HepG2 (cell line): Measurements from ENCODE around the gene TSPYL4. TPM values are rescaled to one million over a fixed set of nuclear protein-coding genes. Genes with fewer than 3 reads are reported as not detected.

Experiments used
- AFF4 ChIP-seq: sonication (generic); formaldehyde crosslinking; IDR thresholded peaks from 2 replicates; pipeline ENCODE4 v1.4.0; 2020; ENCODE audit warnings: missing genetic modification reagents
- ASH2L ChIP-seq: fragments of 300-600, 200-600 bp; sonication (generic); IDR thresholded peaks from 2 replicates; pipeline ENCODE4 v1.7.0; 2017; ENCODE audit warnings: low read depth, mild to moderate bottlenecking, moderate library complexity, mixed read lengths, low read length; ENCODE audit not compliant: insufficient read length
- CHCHD3 ChIP-seq: sonication (generic); formaldehyde crosslinking; IDR thresholded peaks from 2 replicates; pipeline ENCODE4 v1.8.0; 2022; ENCODE audit warnings: mild to moderate bottlenecking, missing genetic modification reagents, moderate library complexity
- DMTF1 ChIP-seq: sonication (generic); formaldehyde crosslinking; IDR thresholded peaks from 2 replicates; pipeline ENCODE4 v1.4.0; 2020; ENCODE audit warnings: mild to moderate bottlenecking, missing genetic modification reagents
- HCFC1 ChIP-seq: fragments of 150-350 bp; IDR thresholded peaks from 2 replicates; pipeline ENCODE4 v1.6.1; 2014; ENCODE audit warnings: low read depth, low read length
- HES4 ChIP-seq: sonication (generic); formaldehyde crosslinking; IDR thresholded peaks from 2 replicates; pipeline ENCODE4 v1.9.0; 2021; ENCODE audit warnings: mild to moderate bottlenecking, missing genetic modification reagents, borderline replicate concordance
- NONO ChIP-seq, 2 experiments: fragments of 450-650 bp in 1 of 2; sonication (generic) in 1 of 2; formaldehyde crosslinking in 1 of 2; IDR thresholded peaks in 1 of 2; conservative IDR thresholded peaks in 1 of 2; 2 replicates each; pipeline versions ENCODE4 v1.6.1 to v1.8.0; 2017 to 2022; ENCODE audit warnings: mild to moderate bottlenecking in 1 of 2, missing genetic modification reagents in 1 of 2, moderate library complexity in 1 of 2
- SIN3A ChIP-seq: IDR thresholded peaks from 2 replicates; pipeline ENCODE4 v1.6.1; 2011; ENCODE audit warnings: low read depth, mild to moderate bottlenecking, control low read depth, low read length, borderline replicate concordance
- SSRP1 ChIP-seq: IDR thresholded peaks from 2 replicates; pipeline ENCODE4 v1.6.1; 2016; ENCODE audit warnings: control low read depth
- TEAD2 ChIP-seq: sonication (generic); formaldehyde crosslinking; IDR thresholded peaks from 2 replicates; pipeline ENCODE4 v1.9.0; 2021; ENCODE audit warnings: missing genetic modification reagents
- TFDP1 ChIP-seq: IDR thresholded peaks from 2 replicates; pipeline ENCODE4 v1.6.1; 2016; ENCODE audit warnings: missing compliant biosample characterization, missing genetic modification reagents, borderline replicate concordance
- ZKSCAN5 ChIP-seq: sonication (generic); formaldehyde crosslinking; IDR thresholded peaks from 2 replicates; pipeline ENCODE4 v1.5.1; 2020; ENCODE audit warnings: mild to moderate bottlenecking, missing genetic modification reagents
- ZMAT5 ChIP-seq: sonication (generic); formaldehyde crosslinking; IDR thresholded peaks from 2 replicates; pipeline ENCODE4 v1.5.0; 2020; ENCODE audit warnings: mild to moderate bottlenecking, low read depth, missing genetic modification reagents, borderline replicate concordance
- ZNF124 ChIP-seq: sonication (generic); formaldehyde crosslinking; IDR thresholded peaks from 2 replicates; pipeline ENCODE4 v1.4.0; 2020; ENCODE audit warnings: missing genetic modification reagents
- ZNF691 ChIP-seq: sonication (generic); formaldehyde crosslinking; IDR thresholded peaks from 2 replicates; pipeline ENCODE4 v1.4.0; 2020; ENCODE audit warnings: missing genetic modification reagents, low read depth, mild to moderate bottlenecking, borderline replicate concordance
- polyA plus RNA-seq, 8 experiments: library from polyadenylated mRNA; depleted of rRNA in 3 of 8; stranded (reverse) in 7 of 8; unstranded in 1 of 8; fragments of >200 nt; fragmentation: Illumina TruSeq in 4 of 8; extraction: Trizol in 4 of 8; gene quantifications; 2 replicates each; pipeline versions ENCODE4 v1.2.1 to v1.2.3, GENCODE V29; 2011 to 2016; ENCODE audit warnings: low read depth in 4 of 8, missing spikeins in 1 of 8, mixed read lengths in 1 of 8; ENCODE audit not compliant: insufficient read depth in 1 of 8
- total RNA-seq, 5 experiments: library from RNA; depleted of rRNA; stranded (reverse); fragments of >200 nt; fragmentation: Illumina TruSeq; extraction: Trizol; gene quantifications; 2 replicates each; pipeline ENCODE4 v1.2.3, GENCODE V29; 2016; ENCODE audit warnings: low read depth in 1 of 5
- TF ChIP-seq, protein P1 (sequence below), 2 experiments: sonication (generic) in 1 of 2; formaldehyde crosslinking in 1 of 2; IDR thresholded peaks; 2 replicates each; pipeline versions ENCODE4 v1.4.0 to v1.6.1; 2018 to 2020; ENCODE audit warnings: missing genetic modification reagents in 2 of 2, borderline replicate concordance in 1 of 2, low read depth in 1 of 2, mild to moderate bottlenecking in 1 of 2, missing biosample characterization in 1 of 2

TSPYL4 gene
- total and polyA plus RNA-seq, 2 of the 13 experiments (the other 11 are each of a cell fraction or from before 2014, with no cell fraction given) = 18.0 to 19.7 TPM

DNA sequence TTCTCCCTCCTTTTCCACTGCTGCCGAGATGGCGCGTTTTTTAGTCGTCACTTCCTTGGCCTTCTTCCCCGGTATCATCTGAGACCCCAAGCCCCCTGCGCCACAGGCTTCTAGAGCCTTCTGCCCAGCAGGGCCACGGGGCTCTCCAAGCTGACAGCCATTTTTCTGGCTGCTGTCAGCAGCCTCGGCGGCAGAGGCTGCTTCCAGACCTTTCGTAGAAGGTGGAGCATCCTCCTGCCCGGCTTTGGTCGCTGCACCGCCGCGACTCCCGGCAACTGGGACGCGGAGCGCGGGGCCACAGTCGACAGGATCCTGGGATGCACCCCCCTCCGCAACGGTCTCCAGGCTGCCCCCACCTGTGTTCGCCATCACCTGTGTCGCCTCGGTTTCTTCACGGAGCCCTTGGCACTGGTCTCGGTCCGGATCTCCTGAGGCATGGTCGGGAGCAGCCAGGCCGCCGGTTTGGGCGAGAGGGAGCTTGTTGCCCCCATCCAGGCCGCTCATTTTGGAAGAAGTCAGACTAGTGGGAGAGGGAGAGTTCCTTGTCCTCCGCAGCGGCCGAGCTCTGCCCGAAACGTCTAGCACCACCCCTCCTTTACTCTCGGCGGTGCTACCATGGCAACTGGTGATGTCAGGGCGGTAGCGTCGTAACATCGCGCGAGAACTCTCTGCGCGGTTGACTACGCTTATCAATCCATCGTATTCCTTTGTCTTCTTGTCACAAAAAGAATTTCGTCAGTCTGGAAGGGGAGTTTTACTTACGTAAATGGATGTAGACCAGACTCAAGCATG, at the start of gene TSPYL4 (continued):
- peak; percentile 61; the same call in 1 of the 2 replicates for TF ChIP-seq TFDP1
- TF ChIP-seq AFF4 (CRISPR knock-in tag) = no peak
- peak; percentile 60 for TF ChIP-seq ZNF124
- 0 out of 2 replicates have a peak, but pooled peaks have one; percentile 19 for TF ChIP-seq DMTF1 (CRISPR knock-in tag)
- TF ChIP-seq HES4 (CRISPR knock-in tag) = peak; percentile 80; the same call in 1 of the 2 replicates
- no peak for TF ChIP-seq ZKSCAN5 (CRISPR knock-in tag)
- TF ChIP-seq ZMAT5 (CRISPR knock-in tag) = no peak
- TF ChIP-seq CHCHD3 = no peak
- no peak for TF ChIP-seq TEAD2 (CRISPR knock-in tag)
- TF ChIP-seq, protein P1, sequence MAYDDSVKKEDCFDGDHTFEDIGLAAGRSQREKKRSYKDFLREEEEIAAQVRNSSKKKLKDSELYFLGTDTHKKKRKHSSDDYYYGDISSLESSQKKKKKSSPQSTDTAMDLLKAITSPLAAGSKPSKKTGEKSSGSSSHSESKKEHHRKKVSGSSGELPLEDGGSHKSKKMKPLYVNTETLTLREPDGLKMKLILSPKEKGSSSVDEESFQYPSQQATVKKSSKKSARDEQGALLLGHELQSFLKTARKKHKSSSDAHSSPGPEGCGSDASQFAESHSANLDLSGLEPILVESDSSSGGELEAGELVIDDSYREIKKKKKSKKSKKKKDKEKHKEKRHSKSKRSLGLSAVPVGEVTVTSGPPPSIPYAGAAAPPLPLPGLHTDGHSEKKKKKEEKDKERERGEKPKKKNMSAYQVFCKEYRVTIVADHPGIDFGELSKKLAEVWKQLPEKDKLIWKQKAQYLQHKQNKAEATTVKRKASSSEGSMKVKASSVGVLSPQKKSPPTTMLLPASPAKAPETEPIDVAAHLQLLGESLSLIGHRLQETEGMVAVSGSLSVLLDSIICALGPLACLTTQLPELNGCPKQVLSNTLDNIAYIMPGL (CRISPR knock-in tag; IDR thresholded peaks at IDR 0.05; ENCODE audit: borderline replicate concordance in 1 of 2, low read depth in 1 of 2) = peak; percentile 66 to 81; a peak in 3 of 4 replicates
- peak; percentile 91 for TF ChIP-seq ASH2L
- peak; percentile 68; the same call in 1 of the 2 replicates for TF ChIP-seq SIN3A
- TF ChIP-seq ZNF691 (CRISPR knock-in tag) = peak; percentile 33; the same call in 1 of the 2 replicates
- TF ChIP-seq SSRP1 = 0 out of 2 replicates have a peak, but pooled peaks have one; percentile 69
- TF ChIP-seq NONO (IDR thresholded peaks at IDR 0.05) = no peak
- peak; percentile 72 for TF ChIP-seq NONO (CRISPR knock-in tag; conservative IDR thresholded peaks at IDR 0.05)
- no peak; the same call in 1 of the 2 replicates for TF ChIP-seq HCFC1
